ENCODE data around the gene ALG8.

GRCh38 chr11:78094250-78094649, 45.2 kb downstream of the ALG8 start:
- TF ChIP-seq POLR2AphosphoS5 (IDR thresholded peaks at IDR 0.05; ENCODE audit: borderline replicate concordance, low read depth, low read length) = no peak
- TF ChIP-seq EZH2 (IDR thresholded peaks at IDR 0.05) = no peak
- no peak for TF ChIP-seq FOXP2 (optimal IDR thresholded peaks at IDR 0.05; ENCODE audit: control extremely low read depth, extremely low read length, insufficient read depth)

All from SK-N-MC (cell line).